Endothelial cell of umbilical vein (primary cell): ENCODE results near the gene TMEM35B.
"Not testable (repeated sequence)": the region's sequence is repeated elsewhere in the genome, so short reads cannot be mapped to it uniquely, and the experiment has no call there.

Experiments
- CTCF ChIP-seq, 2 donors: IDR thresholded peaks; 1 replicate in 1 of 2; 2 replicates in 1 of 2; pipeline ENCODE4 v1.5.1; 2011; ENCODE audit warnings: low read length in 2 of 2, mild to moderate bottlenecking in 2 of 2, moderate library complexity in 2 of 2, control low read depth in 1 of 2, inconsistent platforms in 1 of 2, low read depth in 1 of 2; ENCODE audit not compliant: insufficient read depth in 1 of 2; ENCODE audit errors: extremely low read depth in 1 of 2
- EZH2 ChIP-seq: IDR thresholded peaks from 2 replicates; pipeline ENCODE4 v1.6.1; 2012; ENCODE audit warnings: borderline replicate concordance, low read depth, mild to moderate bottlenecking, moderate library complexity, low read length, inconsistent platforms; ENCODE audit not compliant: severe bottlenecking
- MYC ChIP-seq: IDR thresholded peaks from one replicate; pipeline ENCODE4 v1.6.1; 2011; ENCODE audit warnings: mild to moderate bottlenecking, low read depth, low read length
- POLR2A ChIP-seq: IDR thresholded peaks from 2 replicates; pipeline ENCODE4 v1.6.1; 2012; ENCODE audit warnings: low read depth, mild to moderate bottlenecking, control low read depth, low read length
- POLR2AphosphoS5 ChIP-seq: IDR thresholded peaks from 2 replicates; pipeline ENCODE4 v1.6.1; 2012; ENCODE audit warnings: low read depth, mild to moderate bottlenecking, control low read depth, low read length, moderate library complexity; ENCODE audit not compliant: insufficient read depth

DNA sequence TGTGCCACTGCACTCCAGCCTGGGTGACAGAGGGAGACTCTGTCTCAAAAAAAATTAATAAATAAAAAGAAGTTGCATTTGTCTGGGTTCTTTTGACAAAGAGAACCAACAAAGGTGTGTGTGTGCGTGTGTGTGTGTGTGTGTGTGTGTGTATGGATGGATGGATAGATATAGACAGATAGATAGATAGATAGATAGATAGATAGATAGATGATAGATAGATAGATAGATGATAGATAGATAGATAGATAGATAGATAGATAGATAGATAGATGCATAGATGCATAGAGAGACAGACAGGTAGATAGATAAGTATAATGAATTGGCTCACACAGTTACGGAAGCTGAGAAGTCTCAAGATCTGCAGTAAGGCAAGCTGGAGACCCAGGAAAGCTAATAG, 43.3 kb downstream of the TMEM35B start:
- TF ChIP-seq CTCF (IDR thresholded peaks at IDR 0.05; ENCODE audit: extremely low read depth in 1 of 2, insufficient read depth in 1 of 2, low read depth in 1 of 2, low read length in 2 of 2); MYC; POLR2A; POLR2AphosphoS5; EZH2: not testable (repeated sequence)
